Embryonic facial prominence (tissue), 1 donor: Measurements from ENCODE around the gene NR2F6.

Source experiments
- DNase-seq: peaks from one replicate; pipeline ENCODE4 v3.0.0-alpha.2; 2016; ENCODE audit errors: extremely low spot score

Gene NR2F6

GRCh38 chr19:17263712-17264640 is 18.3 kb upstream of the NR2F6 start:
- no peak for DNase-seq

GRCh38 chr19:17262557-17262956 is 16.8 kb upstream of the NR2F6 start:
- DNase-seq, result no peak

DNA sequence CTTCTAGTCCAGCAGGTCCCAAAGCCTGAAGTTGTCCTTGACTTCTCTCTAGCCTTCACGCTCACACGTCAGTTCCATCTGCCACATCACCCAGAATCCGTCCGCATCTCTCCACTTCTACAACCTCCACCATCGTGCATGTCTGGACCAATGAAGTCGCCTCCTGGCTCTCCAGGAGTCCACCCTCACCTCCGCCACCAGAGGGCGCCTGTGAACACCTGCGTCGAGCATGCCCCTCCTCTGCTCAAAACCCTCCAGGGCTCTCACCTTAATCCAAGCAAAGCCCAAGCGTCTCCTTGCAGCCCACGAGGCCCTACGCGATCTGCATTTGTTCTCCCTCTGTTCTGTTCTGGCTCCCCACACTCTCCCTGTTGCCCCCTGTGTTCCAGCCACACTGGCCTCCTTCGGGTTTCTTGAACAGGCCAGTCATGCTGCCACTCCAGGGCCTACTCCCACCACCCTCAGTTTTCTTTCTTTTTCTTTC is 15.2 kb upstream of the NR2F6 start:
- no peak for DNase-seq

- no peak for DNase-seq
These were observed 14.2 kb upstream of the NR2F6 start for GRCh38 chr19:17259934-17260333.

DNA sequence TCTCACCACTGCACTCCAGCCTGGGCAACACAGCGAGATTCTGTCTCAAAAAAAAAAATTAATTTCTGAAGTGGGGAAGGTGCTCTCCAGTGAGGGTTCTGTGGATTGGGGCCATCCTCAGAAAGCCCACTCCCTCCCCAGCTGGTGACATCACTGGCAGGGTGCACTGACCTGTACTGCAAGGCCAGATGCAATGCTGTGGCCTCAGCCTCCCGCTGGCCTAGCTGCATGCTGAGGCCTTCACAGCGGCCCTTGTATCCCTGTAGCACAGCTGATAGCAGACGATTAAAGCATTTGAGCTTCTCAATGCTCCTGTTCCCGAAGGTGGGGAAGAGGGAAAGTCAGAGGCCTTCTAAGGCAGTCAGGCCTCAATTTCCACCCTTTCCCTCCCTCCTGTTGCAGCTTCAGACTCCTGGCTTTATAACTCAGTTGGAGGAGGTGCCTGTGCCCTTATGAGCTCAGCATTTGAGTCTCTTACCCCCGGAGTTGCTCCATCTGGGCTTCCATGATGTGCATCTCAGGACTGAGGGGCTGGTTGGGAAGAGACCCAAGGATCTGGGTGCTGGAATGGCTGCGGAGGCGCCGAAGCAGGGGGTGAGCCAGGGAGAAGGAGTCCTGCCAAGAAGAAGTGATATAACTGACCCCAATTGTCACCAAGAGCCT is 13.5 kb upstream of the NR2F6 start:
- DNase-seq, result no peak

DNA sequence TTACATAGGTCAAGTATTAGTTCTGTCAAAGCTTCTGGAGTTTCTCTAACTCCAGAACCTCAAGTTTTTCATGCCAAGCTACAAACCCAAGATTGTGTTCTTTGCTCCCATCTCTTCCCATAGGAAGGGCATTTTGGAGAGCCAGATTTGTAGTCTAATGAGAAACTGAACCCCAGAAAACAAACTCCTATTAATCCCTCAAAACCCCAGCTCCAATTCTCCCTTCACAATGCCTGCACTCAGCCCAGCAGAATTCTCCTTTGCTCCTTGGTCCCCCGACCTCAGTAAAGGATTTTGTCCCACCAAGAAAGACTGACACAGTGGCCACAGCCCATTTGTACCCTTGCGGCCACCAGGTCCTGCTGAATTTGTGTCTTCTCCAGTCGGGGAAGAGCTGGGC is 10.4 kb upstream of the NR2F6 start:
- no peak for DNase-seq

GRCh38 chr19:17255150-17255621 is 9.5 kb upstream of the NR2F6 start:
- no peak for DNase-seq

DNA sequence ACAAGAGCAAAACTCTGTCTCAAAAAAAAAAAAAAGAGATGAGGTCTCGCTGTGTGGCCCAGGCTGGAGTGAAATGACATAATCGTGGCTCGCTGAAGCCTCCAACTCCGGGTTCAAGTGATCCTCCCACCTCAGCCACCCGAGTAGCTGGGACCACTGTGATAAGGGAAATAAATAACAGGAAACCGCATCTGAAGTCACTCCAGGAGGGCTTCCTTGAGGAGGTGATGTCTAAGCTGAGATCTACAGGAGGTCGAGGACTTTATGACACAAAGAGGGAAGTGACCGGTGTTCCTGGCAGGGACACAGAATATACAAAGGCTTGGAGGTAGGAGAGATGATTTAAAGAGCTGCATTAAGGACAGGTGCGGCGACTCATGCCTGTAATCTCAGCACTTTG is 8.9 kb upstream of the NR2F6 start:
- no peak for DNase-seq

GRCh38 chr19:17249887-17250548 is 4.3 kb upstream of the NR2F6 start:
- no peak for DNase-seq

DNA sequence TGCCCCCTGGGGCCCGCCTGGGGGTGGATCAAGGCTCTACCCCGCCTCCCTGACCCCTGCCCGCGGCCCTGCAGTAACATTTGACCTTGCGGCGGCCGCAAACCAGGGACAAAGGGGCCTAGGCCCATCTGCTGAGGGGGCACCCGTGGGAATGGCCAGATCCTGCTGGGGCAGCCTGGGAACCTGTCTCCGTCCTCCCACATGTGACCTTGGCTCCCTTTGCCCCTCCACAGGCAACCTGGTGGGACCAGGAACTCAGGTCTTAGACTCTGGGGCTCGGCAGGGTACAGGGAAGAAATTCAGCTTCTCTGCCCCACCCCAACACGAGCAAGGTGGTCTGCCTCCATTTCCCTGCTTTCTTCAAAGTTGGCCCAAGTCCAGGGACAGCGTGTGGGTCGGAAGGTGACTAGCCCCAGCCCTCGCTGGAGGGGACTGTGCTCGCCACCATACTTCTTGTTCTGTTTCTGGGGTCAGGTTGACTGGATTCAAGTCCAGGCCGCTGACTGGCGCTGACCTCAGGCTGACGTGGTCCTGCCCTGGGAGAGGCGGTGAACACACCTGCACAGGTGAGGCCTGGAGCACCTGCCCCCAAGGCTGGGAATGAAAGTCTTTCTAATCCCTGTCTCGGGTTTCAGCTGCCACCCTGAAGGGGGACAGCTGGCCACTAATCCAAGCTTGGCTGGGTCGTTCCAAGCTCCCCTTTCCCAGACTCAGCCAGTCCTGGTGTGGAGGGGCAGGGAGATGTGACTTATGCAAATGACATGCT is 2.5 kb upstream of the NR2F6 start:
- DNase-seq, result no peak

GRCh38 chr19:17246681-17247425 is 1.1 kb upstream of the NR2F6 start:
- DNase-seq, result no peak

DNA sequence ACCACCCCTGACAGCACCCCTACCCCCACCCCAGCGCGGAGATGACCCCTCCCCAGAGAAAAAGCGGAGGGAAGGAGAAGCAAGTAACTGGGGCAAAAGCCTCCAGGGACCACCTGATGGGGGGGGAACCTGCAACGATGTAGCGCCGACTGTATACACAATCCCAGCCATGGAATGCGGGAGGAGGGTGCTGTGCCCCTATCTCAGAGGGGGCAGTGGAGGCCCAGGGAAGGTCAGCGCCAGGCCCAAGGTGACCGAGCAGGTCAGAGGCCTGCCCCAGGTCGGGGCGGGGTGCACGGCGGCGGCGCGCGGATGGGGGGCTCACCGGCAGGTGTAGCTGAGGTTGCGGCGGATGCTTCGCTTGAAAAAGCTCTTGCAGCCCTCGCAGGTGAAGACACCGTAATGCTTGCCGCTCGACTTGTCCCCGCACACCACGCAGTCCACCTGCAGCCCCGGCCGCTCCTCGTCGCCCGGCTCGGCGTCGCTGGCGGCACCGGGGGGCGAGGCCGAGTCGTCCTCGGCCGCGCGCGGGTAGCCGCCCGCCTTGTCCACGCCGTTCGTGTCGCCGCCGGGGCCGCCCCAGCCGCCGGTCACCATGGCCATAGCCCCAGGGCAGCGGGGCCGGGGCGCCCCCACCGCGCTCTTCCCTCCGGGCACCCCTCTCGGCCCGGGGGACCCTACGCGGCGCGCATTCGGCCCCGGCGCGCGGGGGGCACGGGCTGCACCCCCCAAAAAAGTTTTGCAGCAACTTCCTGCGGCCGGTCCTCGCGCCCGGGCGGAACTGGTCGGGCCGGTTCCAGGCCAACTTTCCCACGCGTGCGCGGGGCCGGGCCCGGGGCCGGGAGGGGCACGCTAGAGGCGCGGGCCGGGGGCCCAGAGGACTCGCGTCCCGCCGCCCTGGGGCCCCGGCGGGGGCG is 843 bp downstream of the NR2F6 start:
- DNase-seq, result no peak

GRCh38 chr19:17243830-17244617 is 1.7 kb downstream of the NR2F6 start:
- no peak for DNase-seq

GRCh38 chr19:17243211-17243829 is 2.4 kb downstream of the NR2F6 start:
- no peak for DNase-seq

DNA sequence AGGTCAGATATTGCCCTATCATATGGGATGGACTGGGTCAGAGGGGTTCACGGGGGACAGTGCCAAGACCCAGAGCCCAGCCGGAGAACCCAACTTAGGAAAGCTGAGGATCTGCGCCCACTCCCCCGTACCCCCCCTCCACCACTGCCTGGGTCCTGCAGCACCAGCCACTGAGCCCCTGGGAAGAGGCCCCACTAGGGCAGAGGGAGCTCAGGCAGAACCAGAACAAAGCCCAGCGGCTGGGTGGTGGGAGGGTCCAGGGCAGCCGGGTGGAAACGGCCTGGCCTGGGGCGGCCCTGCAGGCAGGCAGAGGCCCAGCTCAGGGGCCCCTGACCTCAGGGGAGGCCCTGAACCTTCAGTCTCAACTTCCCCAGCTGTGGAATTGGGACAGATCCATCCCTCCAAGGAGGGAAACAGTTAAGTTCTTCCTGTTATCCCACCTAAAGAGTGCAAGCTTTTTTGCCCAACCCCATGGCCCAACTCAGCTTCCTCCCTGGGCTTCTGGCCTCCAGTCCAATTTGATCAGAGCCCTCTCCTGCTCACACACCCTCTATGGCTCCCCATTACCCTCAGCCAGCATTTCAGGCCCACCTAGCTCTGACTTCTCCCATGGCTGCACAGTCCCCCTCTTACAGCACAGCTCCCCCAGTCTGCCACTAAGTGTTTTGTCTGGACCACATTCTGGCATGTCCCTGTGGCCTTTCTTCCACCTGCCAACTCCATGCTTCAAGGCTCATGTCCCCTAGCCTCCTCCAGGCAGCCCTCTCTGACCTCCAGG is 3.1 kb downstream of the NR2F6 start:
- no peak for DNase-seq

DNA sequence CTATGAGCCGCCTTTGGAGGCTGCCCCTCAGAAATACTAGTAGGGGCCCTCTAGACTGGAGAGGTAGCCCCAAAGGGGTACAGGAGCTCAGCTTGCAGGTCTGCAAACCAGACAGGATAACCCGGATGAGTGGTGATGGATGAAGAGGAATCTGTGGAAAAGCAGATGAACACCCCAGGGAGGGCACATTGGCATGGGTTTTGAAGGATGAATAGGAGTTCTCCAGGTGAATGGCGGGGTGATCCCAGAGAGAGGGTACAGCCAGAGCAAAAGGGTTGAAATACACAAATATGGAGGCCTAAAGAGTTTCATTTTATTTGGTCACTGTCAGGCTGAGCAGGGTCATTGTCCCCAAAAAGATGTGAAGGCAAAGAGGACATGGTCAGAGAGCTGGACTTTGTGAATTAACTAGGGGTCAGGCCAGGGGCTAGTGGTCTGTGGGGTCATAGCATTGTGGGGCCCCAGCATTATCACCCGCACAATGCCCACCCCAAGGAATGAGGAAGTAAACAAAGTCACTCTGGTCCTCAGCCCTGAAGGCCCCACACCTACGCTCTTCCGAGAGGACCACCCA is 4.8 kb downstream of the NR2F6 start:
- DNase-seq, result no peak

DNA sequence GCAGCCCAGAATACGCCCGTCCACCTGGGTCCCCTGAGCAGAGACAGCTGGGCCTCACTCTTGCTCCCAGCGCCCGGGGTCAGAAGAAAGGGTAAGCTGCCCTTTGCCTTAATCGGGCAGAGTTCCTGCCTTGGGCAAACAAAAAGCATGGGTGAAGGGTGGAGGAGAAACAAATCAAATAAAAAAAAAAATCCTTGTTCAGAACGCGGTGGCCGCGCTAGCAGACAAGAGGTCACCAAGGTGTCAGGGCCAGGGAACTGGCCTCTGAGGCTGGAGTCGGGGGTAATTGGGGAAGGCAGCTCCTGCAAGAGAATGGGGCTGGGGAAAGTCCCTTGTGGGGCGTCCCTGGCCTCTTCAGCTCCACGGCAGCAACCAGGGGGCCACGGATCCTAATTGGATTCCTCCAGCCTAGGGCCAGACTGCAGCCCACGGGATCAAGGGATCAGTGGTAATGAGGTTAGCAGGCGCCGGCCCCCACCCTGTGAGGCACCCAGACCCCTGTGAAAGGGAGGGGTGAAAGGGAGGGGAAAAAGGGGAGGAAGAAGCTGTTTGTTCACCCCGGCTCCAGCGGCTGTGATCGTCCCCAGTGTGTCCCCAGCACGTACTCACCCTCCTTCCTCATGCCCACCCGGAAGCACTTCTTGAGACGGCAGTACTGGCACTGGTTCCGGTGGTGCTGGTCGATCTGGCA is 5.5 kb downstream of the NR2F6 start:
- no peak for DNase-seq
